ENCODE data around the gene SERINC3. TPM values are rescaled to one million over a fixed set of nuclear protein-coding genes. Genes with fewer than 3 reads are reported as not detected.
A peak's percentile ranks its signal among the peaks of the same experiment; 100 is the strongest.

SERINC3 gene
- total and polyA plus RNA-seq, 2 of the 13 experiments (the other 11 are each of a cell fraction or from before 2014, with no cell fraction given) = 82.0 to 226 TPM

DNA sequence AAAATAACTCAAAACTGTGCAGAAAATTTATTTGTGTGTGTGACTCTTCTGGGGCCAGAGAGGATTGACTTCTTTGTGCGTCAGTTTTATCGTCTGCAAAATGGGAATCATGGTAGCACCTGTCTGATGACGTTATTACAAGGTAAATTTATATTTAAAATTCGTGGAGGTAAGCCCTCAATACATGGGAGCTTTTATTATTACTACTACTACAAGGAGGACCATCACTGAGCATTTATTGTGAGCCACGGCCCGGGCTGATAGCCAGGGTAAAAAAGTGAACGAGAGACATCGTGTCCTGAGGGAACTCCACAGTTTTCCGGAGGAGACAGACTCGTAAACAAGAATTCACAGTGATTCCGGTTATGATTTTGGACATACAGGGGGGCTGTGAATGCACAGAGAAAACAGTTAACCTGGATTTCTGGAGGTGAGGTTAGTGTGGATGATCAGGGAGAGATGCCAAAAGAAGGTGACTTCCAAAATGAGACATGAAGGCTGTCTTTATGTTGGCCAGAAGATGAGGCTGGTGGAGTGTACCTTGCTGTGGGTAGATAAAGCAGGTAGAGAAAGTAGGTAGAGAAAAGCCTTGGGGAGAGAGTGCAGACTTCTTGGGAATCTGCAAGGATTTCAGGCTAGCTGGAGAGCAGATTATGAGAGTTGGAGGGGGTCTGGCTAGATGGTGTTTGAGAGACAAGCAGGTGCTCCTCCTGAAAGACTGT is 10.6 kb upstream of the SERINC3 start (continued):
- TF ChIP-seq, protein P1, sequence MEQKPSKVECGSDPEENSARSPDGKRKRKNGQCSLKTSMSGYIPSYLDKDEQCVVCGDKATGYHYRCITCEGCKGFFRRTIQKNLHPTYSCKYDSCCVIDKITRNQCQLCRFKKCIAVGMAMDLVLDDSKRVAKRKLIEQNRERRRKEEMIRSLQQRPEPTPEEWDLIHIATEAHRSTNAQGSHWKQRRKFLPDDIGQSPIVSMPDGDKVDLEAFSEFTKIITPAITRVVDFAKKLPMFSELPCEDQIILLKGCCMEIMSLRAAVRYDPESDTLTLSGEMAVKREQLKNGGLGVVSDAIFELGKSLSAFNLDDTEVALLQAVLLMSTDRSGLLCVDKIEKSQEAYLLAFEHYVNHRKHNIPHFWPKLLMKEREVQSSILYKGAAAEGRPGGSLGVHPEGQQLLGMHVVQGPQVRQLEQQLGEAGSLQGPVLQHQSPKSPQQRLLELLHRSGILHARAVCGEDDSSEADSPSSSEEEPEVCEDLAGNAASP (CRISPR knock-in tag; IDR thresholded peaks at IDR 0.05; ENCODE audit: borderline replicate concordance) = peak; percentile 1; the same call in 1 of the 2 replicates
- TF ChIP-seq ATF7 (IDR thresholded peaks at IDR 0.05) (no peak), ATF7 (CRISPR knock-in tag; IDR thresholded peaks at IDR 0.05) (no peak), ZNF335 (CRISPR knock-in tag; IDR thresholded peaks at IDR 0.05) (no peak), ZNF333 (CRISPR knock-in tag; IDR thresholded peaks at IDR 0.05; ENCODE audit: borderline replicate concordance) (no peak), ZNF510 (CRISPR knock-in tag; IDR thresholded peaks at IDR 0.05; ENCODE audit: low read depth) (no peak), LCORL (IDR thresholded peaks at IDR 0.05) (no peak), LCORL (CRISPR knock-in tag; IDR thresholded peaks at IDR 0.05) (no peak), THYN1 (CRISPR knock-in tag; IDR thresholded peaks at IDR 0.05; ENCODE audit: borderline replicate concordance, low read depth) (no peak), CENPT (CRISPR knock-in tag; IDR thresholded peaks at IDR 0.05; ENCODE audit: low read depth) (no peak), ZNF160 (CRISPR knock-in tag; IDR thresholded peaks at IDR 0.05) (no peak), MYNN (CRISPR knock-in tag; IDR thresholded peaks at IDR 0.05; ENCODE audit: low read depth) (no peak), KDM1A (CRISPR knock-in tag; IDR thresholded peaks at IDR 0.05) (peak; percentile 96)
- TF ChIP-seq, protein P2, sequence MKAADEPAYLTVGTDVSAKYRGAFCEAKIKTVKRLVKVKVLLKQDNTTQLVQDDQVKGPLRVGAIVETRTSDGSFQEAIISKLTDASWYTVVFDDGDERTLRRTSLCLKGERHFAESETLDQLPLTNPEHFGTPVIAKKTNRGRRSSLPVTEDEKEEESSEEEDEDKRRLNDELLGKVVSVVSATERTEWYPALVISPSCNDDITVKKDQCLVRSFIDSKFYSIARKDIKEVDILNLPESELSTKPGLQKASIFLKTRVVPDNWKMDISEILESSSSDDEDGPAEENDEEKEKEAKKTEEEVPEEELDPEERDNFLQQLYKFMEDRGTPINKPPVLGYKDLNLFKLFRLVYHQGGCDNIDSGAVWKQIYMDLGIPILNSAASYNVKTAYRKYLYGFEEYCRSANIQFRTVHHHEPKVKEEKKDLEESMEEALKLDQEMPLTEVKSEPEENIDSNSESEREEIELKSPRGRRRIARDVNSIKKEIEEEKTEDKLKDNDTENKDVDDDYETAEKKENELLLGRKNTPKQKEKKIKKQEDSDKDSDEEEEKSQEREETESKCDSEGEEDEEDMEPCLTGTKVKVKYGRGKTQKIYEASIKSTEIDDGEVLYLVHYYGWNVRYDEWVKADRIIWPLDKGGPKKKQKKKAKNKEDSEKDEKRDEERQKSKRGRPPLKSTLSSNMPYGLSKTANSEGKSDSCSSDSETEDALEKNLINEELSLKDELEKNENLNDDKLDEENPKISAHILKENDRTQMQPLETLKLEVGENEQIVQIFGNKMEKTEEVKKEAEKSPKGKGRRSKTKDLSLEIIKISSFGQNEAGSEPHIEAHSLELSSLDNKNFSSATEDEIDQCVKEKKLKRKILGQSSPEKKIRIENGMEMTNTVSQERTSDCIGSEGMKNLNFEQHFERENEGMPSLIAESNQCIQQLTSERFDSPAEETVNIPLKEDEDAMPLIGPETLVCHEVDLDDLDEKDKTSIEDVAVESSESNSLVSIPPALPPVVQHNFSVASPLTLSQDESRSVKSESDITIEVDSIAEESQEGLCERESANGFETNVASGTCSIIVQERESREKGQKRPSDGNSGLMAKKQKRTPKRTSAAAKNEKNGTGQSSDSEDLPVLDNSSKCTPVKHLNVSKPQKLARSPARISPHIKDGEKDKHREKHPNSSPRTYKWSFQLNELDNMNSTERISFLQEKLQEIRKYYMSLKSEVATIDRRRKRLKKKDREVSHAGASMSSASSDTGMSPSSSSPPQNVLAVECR (CRISPR knock-in tag; IDR thresholded peaks at IDR 0.05; ENCODE audit: borderline replicate concordance) = no peak
- TF ChIP-seq, protein P3, sequence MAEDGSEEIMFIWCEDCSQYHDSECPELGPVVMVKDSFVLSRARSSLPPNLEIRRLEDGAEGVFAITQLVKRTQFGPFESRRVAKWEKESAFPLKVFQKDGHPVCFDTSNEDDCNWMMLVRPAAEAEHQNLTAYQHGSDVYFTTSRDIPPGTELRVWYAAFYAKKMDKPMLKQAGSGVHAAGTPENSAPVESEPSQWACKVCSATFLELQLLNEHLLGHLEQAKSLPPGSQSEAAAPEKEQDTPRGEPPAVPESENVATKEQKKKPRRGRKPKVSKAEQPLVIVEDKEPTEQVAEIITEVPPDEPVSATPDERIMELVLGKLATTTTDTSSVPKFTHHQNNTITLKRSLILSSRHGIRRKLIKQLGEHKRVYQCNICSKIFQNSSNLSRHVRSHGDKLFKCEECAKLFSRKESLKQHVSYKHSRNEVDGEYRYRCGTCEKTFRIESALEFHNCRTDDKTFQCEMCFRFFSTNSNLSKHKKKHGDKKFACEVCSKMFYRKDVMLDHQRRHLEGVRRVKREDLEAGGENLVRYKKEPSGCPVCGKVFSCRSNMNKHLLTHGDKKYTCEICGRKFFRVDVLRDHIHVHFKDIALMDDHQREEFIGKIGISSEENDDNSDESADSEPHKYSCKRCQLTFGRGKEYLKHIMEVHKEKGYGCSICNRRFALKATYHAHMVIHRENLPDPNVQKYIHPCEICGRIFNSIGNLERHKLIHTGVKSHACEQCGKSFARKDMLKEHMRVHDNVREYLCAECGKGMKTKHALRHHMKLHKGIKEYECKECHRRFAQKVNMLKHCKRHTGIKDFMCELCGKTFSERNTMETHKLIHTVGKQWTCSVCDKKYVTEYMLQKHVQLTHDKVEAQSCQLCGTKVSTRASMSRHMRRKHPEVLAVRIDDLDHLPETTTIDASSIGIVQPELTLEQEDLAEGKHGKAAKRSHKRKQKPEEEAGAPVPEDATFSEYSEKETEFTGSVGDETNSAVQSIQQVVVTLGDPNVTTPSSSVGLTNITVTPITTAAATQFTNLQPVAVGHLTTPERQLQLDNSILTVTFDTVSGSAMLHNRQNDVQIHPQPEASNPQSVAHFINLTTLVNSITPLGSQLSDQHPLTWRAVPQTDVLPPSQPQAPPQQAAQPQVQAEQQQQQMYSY (CRISPR knock-in tag; IDR thresholded peaks at IDR 0.05) = no peak
- TF ChIP-seq, protein P4, sequence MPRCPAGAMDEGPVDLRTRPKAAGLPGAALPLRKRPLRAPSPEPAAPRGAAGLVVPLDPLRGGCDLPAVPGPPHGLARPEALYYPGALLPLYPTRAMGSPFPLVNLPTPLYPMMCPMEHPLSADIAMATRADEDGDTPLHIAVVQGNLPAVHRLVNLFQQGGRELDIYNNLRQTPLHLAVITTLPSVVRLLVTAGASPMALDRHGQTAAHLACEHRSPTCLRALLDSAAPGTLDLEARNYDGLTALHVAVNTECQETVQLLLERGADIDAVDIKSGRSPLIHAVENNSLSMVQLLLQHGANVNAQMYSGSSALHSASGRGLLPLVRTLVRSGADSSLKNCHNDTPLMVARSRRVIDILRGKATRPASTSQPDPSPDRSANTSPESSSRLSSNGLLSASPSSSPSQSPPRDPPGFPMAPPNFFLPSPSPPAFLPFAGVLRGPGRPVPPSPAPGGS (CRISPR knock-in tag; IDR thresholded peaks at IDR 0.05) = no peak
- TF ChIP-seq, protein P5, sequence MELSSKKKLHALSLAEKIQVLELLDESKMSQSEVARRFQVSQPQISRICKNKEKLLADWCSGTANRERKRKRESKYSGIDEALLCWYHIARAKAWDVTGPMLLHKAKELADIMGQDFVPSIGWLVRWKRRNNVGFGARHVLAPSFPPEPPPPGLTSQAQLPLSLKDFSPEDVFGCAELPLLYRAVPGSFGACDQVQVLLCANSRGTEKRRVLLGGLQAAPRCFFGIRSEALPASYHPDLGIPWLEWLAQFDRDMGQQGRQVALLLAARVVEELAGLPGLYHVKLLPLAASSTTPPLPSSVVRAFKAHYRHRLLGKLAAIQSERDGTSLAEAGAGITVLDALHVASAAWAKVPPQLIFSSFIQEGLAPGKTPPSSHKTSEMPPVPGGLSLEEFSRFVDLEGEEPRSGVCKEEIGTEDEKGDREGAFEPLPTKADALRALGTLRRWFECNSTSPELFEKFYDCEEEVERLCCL (CRISPR knock-in tag; IDR thresholded peaks at IDR 0.05; ENCODE audit: borderline replicate concordance) = no peak
